GM21447 (cell line): ENCODE measurements around the gene TWIST2.

ENCODE experiments used
- ATAC-seq: cut with Tn5 transposase; IDR thresholded peaks from one replicate; pipeline ENCODE4 v1.9.1; 2021; ENCODE audit not compliant: unreplicated experiment

Gene TWIST2

GRCh38 chr2:238855891-238856580, 8.2 kb downstream of the TWIST2 start:
- no peak for ATAC-seq

- ATAC-seq: no peak
Observed at GRCh38 chr2:238856713-238857567, 9.1 kb downstream of the TWIST2 start.

- no peak for ATAC-seq
Observed at GRCh38 chr2:238857959-238858358, 10.1 kb downstream of the TWIST2 start.

- no peak for ATAC-seq
Observed at GRCh38 chr2:238859636-238860347, 11.9 kb downstream of the TWIST2 start.

- ATAC-seq: no peak
Observed at GRCh38 chr2:238861013-238861730, 13.3 kb downstream of the TWIST2 start.

GRCh38 chr2:238861766-238862315, 14.0 kb downstream of the TWIST2 start:
- no peak for ATAC-seq

- no peak for ATAC-seq
Observed at GRCh38 chr2:238862701-238863100, 14.8 kb downstream of the TWIST2 start.

GRCh38 chr2:238863231-238863630, 15.3 kb downstream of the TWIST2 start:
- no peak for ATAC-seq

GRCh38 chr2:238863749-238864206, 15.9 kb downstream of the TWIST2 start:
- no peak for ATAC-seq

GRCh38 chr2:238864207-238865014, 16.5 kb downstream of the TWIST2 start:
- no peak for ATAC-seq

GRCh38 chr2:238865015-238865719, 17.3 kb downstream of the TWIST2 start:
- ATAC-seq: no peak

GRCh38 chr2:238865744-238866355, 18.0 kb downstream of the TWIST2 start:
- ATAC-seq: no peak

GRCh38 chr2:238866656-238867277, 18.9 kb downstream of the TWIST2 start:
- ATAC-seq: no peak

GRCh38 chr2:238868067-238868524, 20.2 kb downstream of the TWIST2 start:
- ATAC-seq: no peak

- ATAC-seq: no peak
Observed at GRCh38 chr2:238868616-238869292, 20.9 kb downstream of the TWIST2 start.

- ATAC-seq: no peak
Observed at GRCh38 chr2:238869293-238870124, 21.6 kb downstream of the TWIST2 start.

GRCh38 chr2:238870261-238870660, 22.4 kb downstream of the TWIST2 start:
- ATAC-seq: no peak
